ENCODE results near the gene PIK3R3. TPM values are rescaled to one million over a fixed set of nuclear protein-coding genes. Genes with fewer than 3 reads are reported as not detected.
A peak's percentile ranks its signal among the peaks of the same experiment; 100 is the strongest.

PIK3R3 gene
- total and polyA plus RNA-seq, 4 experiments from 2014 or later, result 0.23 to 0.32 (median 0.25) TPM; not detected in 1

- CTCF ChIA-PET (ENCODE audit: partially characterized antibody), result interaction anchor here (10.8 kb wide), 1 partner anchor 139 kb away, joined by 162 read pairs; no protein-coding TSS in a partner anchor
- Histone ChIP-seq H3K27ac (ENCODE audit: low read depth, low read length) (no peak within 1 kb of the TSS), H3K27me3 (ENCODE audit: insufficient read depth, low read length) (no peaks in the 10 kb centered on the region), H3K9me3 (ENCODE audit: control insufficient read depth in 1 of 2, low read length in 2 of 2) (no peaks in the 10 kb centered on the region), H3K4me1 (ENCODE audit: insufficient read depth, low read length) (no peaks in the 10 kb centered on the region), H3K4me3 (ENCODE audit: low read length in 2 of 2) (no peak within 1 kb of the TSS), H3K36me3 (ENCODE audit: insufficient read depth, low read length) (no peaks in the 10 kb centered on the region)
- H3K9me3 Mint-ChIP-seq, result no peaks in the 10 kb centered on the region
- peaks cover 2 to 4% of the 10 kb centered on the region in 2 donors for H3K27me3 Mint-ChIP-seq
- no peaks in the 10 kb centered on the region for H3K36me3 Mint-ChIP-seq
- POLR2A ChIA-PET (ENCODE audit: partially characterized antibody), result interaction anchor here (1.0 kb wide), 1 partner anchor 9 kb away, joined by 3 read pairs; no protein-coding TSS in a partner anchor
- intact Hi-C loops (cut with micrococcal nuclease), result no loop called here
- H3K27ac Mint-ChIP-seq, result peak within 1 kb of the TSS in 1 of 7 donors; percentile 15
- no peak for DNase-seq
- no peak within 1 kb of the TSS for H3K4me3 Mint-ChIP-seq
- no peaks in the 10 kb centered on the region for H3K4me1 Mint-ChIP-seq
Measured at GRCh38 chr1:46174448-46175231, 42.2 kb upstream of the PIK3R3 start, which contains the start of gene TSPAN1. Gene TSPAN1, plus strand, starts transcription at chr1:46175087. Its CDS starts 6,021 bp downstream, at chr1:46181108.

GRCh38 chr1:46173361-46173856 lies 41.0 kb upstream of the PIK3R3 start:
- H3K27ac ChIP-seq (ENCODE audit: low read depth, low read length), result no peak overlapping the region
- intact Hi-C loops (cut with micrococcal nuclease), result no loop called here
- no peaks in the 10 kb centered on the region for H3K27me3 ChIP-seq (ENCODE audit: insufficient read depth, low read length)
- Mint-ChIP-seq H3K4me3 (no peak overlapping the region), H3K27me3 (peaks cover 2 to 4% of the 10 kb centered on the region in 2 donors), H3K27ac (no peak overlapping the region), H3K4me1 (no peaks in the 10 kb centered on the region), H3K9me3 (no peaks in the 10 kb centered on the region), H3K36me3 (no peaks in the 10 kb centered on the region)
- ChIA-PET CTCF (ENCODE audit: partially characterized antibody) (no interaction called here), POLR2A (ENCODE audit: partially characterized antibody) (no interaction called here)
- H3K36me3 ChIP-seq (ENCODE audit: insufficient read depth, low read length), result no peaks in the 10 kb centered on the region
- no peak for DNase-seq
- no peak overlapping the region for H3K4me3 ChIP-seq (ENCODE audit: low read length in 2 of 2)
- H3K9me3 ChIP-seq (ENCODE audit: control insufficient read depth in 1 of 2, low read length in 2 of 2), result no peaks in the 10 kb centered on the region
- H3K4me1 ChIP-seq (ENCODE audit: insufficient read depth, low read length), result no peaks in the 10 kb centered on the region

GRCh38 chr1:46172321-46172720 lies 39.9 kb upstream of the PIK3R3 start:
- no peak overlapping the region for H3K27ac ChIP-seq (ENCODE audit: low read depth, low read length)
- Mint-ChIP-seq H3K27ac (no peak overlapping the region), H3K4me1 (peaks cover 3 to 6% (median 5%) of the 10 kb centered on the region in 4 donors), H3K9me3 (no peaks in the 10 kb centered on the region), H3K36me3 (no peaks in the 10 kb centered on the region), H3K4me3 (no peak overlapping the region), H3K27me3 (peaks cover 2 to 4% of the 10 kb centered on the region in 2 donors)
- H3K4me1 ChIP-seq (ENCODE audit: insufficient read depth, low read length), result peaks cover 5% of the 10 kb centered on the region
- DNase-seq, result no peak
- no peaks in the 10 kb centered on the region for H3K36me3 ChIP-seq (ENCODE audit: insufficient read depth, low read length)
- intact Hi-C loops (cut with micrococcal nuclease), result no loop called here
- CTCF ChIA-PET (ENCODE audit: partially characterized antibody), result no interaction called here
- no peaks in the 10 kb centered on the region for H3K9me3 ChIP-seq (ENCODE audit: control insufficient read depth in 1 of 2, low read length in 2 of 2)
- POLR2A ChIA-PET (ENCODE audit: partially characterized antibody), result interaction anchor here (0.7 kb wide), 1 partner anchor 86 kb away, joined by 4 read pairs; no protein-coding TSS in a partner anchor
- H3K4me3 ChIP-seq (ENCODE audit: low read length in 2 of 2), result no peak overlapping the region
- no peaks in the 10 kb centered on the region for H3K27me3 ChIP-seq (ENCODE audit: insufficient read depth, low read length)

DNA sequence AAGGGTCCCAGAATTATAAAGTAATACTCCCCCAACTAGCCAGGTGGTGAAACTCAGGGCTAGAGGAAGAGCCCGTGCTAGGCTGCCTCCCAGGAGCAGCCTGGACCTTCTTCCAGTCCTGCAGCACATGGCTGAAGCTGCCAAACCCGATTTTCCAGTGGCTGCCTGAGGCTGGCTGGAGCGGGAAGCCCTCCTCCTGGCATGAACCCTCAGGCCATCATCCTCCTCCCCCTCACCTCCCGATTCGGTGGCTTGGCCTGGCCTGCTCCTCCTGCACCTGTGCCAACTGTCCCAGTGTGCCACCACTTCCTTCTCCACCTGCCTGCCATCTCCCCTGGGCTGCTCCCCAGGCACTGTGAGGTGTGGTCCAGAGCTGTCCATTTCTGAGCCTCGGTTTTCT lies 39.4 kb upstream of the PIK3R3 start:
- no peaks in the 10 kb centered on the region for H3K9me3 ChIP-seq (ENCODE audit: control insufficient read depth in 1 of 2, low read length in 2 of 2)
- peaks cover 2 to 4% of the 10 kb centered on the region in 2 donors for H3K27me3 Mint-ChIP-seq
- H3K27ac Mint-ChIP-seq, result no peak overlapping the region
- intact Hi-C loops (cut with micrococcal nuclease), result no loop called here
- POLR2A ChIA-PET (ENCODE audit: partially characterized antibody), result no interaction called here
- H3K36me3 Mint-ChIP-seq, result peaks cover 0 to 1% of the 10 kb centered on the region in 2 donors
- DNase-seq, result no peak
- peaks cover 7% of the 10 kb centered on the region for H3K4me1 ChIP-seq (ENCODE audit: insufficient read depth, low read length)
- no peaks in the 10 kb centered on the region for H3K36me3 ChIP-seq (ENCODE audit: insufficient read depth, low read length)
- peaks cover 3 to 11% (median 6%) of the 10 kb centered on the region in 4 donors for H3K4me1 Mint-ChIP-seq
- H3K27ac ChIP-seq (ENCODE audit: low read depth, low read length), result no peak overlapping the region
- no peak overlapping the region for H3K4me3 ChIP-seq (ENCODE audit: low read length in 2 of 2)
- H3K9me3 Mint-ChIP-seq, result no peaks in the 10 kb centered on the region
- no peaks in the 10 kb centered on the region for H3K27me3 ChIP-seq (ENCODE audit: insufficient read depth, low read length)
- CTCF ChIA-PET (ENCODE audit: partially characterized antibody), result no interaction called here
- no peak overlapping the region for H3K4me3 Mint-ChIP-seq

DNA sequence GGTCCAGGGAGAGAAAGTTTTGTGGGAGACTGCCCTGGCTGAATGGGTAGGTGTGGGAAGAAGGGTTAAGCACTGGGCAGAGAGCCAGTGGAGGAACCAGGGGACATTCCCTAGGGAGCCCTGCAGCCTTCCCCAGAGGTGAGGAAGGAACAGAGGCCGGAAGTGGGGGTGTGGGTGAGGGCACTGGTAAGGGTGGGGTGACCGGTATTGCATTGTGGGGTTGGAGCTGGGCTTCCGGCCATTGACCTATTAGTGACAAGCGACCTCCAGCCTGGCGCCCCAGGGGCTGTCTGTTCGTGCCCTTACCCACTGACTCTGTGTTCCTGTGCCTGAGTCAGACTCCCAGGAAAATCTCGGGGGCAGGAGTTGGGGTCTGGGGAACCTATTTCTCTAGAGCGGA lies 38.9 kb upstream of the PIK3R3 start:
- DNase-seq, result no peak

DNA sequence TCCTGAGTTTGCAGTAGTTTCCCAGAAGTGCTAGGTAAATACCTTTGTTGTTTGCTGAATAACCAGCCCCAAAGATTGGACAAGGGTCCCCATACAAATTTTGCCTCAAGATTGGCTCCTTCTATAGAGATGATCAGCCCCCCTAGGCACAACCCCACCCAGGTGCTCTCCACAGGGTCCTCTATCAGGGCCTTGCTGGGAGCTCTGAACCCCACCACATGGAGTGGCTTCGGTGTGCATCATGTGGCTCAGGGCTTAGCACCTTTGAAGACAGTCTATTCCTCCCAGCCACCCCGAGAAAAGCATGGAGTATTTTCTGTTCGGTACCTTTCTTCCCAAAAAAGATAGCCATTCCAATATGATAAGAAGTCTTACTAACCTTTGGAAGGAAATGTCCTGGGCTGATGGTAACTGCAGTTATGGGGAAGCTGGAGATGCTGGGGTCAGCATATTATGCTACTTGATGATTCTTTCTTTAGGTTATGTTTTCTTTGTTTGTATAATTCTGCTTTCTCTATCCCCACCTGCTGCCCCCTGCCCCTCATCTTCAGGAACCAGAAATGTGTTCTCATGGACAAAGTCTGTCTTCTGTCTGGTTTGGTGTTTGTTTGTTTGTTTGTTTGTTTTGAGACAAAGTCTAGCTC lies 37.5 kb upstream of the PIK3R3 start:
- H3K36me3 ChIP-seq (ENCODE audit: insufficient read depth, low read length), result no peaks in the 10 kb centered on the region
- H3K36me3 Mint-ChIP-seq, result peaks cover 0 to 1% of the 10 kb centered on the region in 2 donors
- H3K4me3 Mint-ChIP-seq, result no peak overlapping the region
- H3K27ac Mint-ChIP-seq, result no peak overlapping the region
- peaks cover 2 to 4% of the 10 kb centered on the region in 2 donors for H3K27me3 Mint-ChIP-seq
- H3K4me3 ChIP-seq (ENCODE audit: low read length in 2 of 2), result no peak overlapping the region
- H3K4me1 ChIP-seq (ENCODE audit: insufficient read depth, low read length), result peaks cover 16% of the 10 kb centered on the region
- no peaks in the 10 kb centered on the region for H3K9me3 ChIP-seq (ENCODE audit: control insufficient read depth in 1 of 2, low read length in 2 of 2)
- DNase-seq, result no peak
- H3K4me1 Mint-ChIP-seq, result peaks cover 7 to 19% (median 13%) of the 10 kb centered on the region in 4 donors
- ChIA-PET CTCF (ENCODE audit: partially characterized antibody) (no interaction called here), POLR2A (ENCODE audit: partially characterized antibody) (no interaction called here)
- H3K27me3 ChIP-seq (ENCODE audit: insufficient read depth, low read length), result no peaks in the 10 kb centered on the region
- no peaks in the 10 kb centered on the region for H3K9me3 Mint-ChIP-seq
- no peak overlapping the region for H3K27ac ChIP-seq (ENCODE audit: low read depth, low read length)
- intact Hi-C loops (cut with micrococcal nuclease), result no loop called here

More for the DNA sequence above, 38.9 kb upstream of the PIK3R3 start:
- no peaks in the 10 kb centered on the region for H3K9me3 Mint-ChIP-seq
- peaks cover 2 to 4% of the 10 kb centered on the region in 2 donors for H3K27me3 Mint-ChIP-seq
- POLR2A ChIA-PET (ENCODE audit: partially characterized antibody), result no interaction called here
- peaks cover 6 to 16% (median 10%) of the 10 kb centered on the region in 4 donors for H3K4me1 Mint-ChIP-seq
- H3K4me3 Mint-ChIP-seq, result no peak overlapping the region
- Histone ChIP-seq H3K36me3 (ENCODE audit: insufficient read depth, low read length) (no peaks in the 10 kb centered on the region), H3K4me1 (ENCODE audit: insufficient read depth, low read length) (peaks cover 12% of the 10 kb centered on the region), H3K27ac (ENCODE audit: low read depth, low read length) (no peak overlapping the region), H3K27me3 (ENCODE audit: insufficient read depth, low read length) (no peaks in the 10 kb centered on the region), H3K9me3 (ENCODE audit: control insufficient read depth in 1 of 2, low read length in 2 of 2) (no peaks in the 10 kb centered on the region), H3K4me3 (ENCODE audit: low read length in 2 of 2) (no peak overlapping the region)
- CTCF ChIA-PET (ENCODE audit: partially characterized antibody), result interaction anchor here (1.0 kb wide), 1 partner anchor 10 kb away, joined by 4 read pairs; no protein-coding TSS in a partner anchor
- intact Hi-C loops (cut with micrococcal nuclease), result no loop called here
- H3K36me3 Mint-ChIP-seq, result peaks cover 0 to 1% of the 10 kb centered on the region in 2 donors
- no peak overlapping the region for H3K27ac Mint-ChIP-seq

GRCh38 chr1:46168477-46168876 lies 36.0 kb upstream of the PIK3R3 start:
- Mint-ChIP-seq H3K9me3 (no peaks in the 10 kb centered on the region), H3K4me3 (peak overlapping the region in 4 of 8 donors; percentile 21 to 93 (median 61)), H3K27ac (no peak overlapping the region), H3K4me1 (peaks cover 7 to 19% (median 13%) of the 10 kb centered on the region in 4 donors), H3K36me3 (peaks cover 0 to 1% of the 10 kb centered on the region in 2 donors), H3K27me3 (peaks cover 4% of the 10 kb centered on the region in 2 donors)
- intact Hi-C loops (cut with micrococcal nuclease), result no loop called here
- no peak overlapping the region for H3K27ac ChIP-seq (ENCODE audit: low read depth, low read length)
- no peak for DNase-seq
- ChIA-PET CTCF (ENCODE audit: partially characterized antibody) (interaction anchor here (1.9 to 2.9 kb wide), 2 partner anchors 13 to 15 kb away, joined by 4 to 15 read pairs; no protein-coding TSS in a partner anchor), POLR2A (ENCODE audit: partially characterized antibody) (no interaction called here)
- H3K36me3 ChIP-seq (ENCODE audit: insufficient read depth, low read length), result no peaks in the 10 kb centered on the region
- peaks cover 16% of the 10 kb centered on the region for H3K4me1 ChIP-seq (ENCODE audit: insufficient read depth, low read length)
- no peaks in the 10 kb centered on the region for H3K9me3 ChIP-seq (ENCODE audit: control insufficient read depth in 1 of 2, low read length in 2 of 2)
- H3K27me3 ChIP-seq (ENCODE audit: insufficient read depth, low read length), result no peaks in the 10 kb centered on the region
- no peak overlapping the region for H3K4me3 ChIP-seq (ENCODE audit: low read length in 2 of 2)

Measured in CD4-positive, alpha-beta memory T cell (primary cell).